Fibroblast of villous mesenchyme (primary cell): Measurements from ENCODE around the gene SLC22A8. TPM values are rescaled to one million over a fixed set of nuclear protein-coding genes. Genes with fewer than 3 reads are reported as not detected.

Experiments used
- DNase-seq: peaks from one replicate; pipeline ENCODE4 v3.0.0-alpha.2; 2010; ENCODE audit warnings: low read depth
- H3K4me3 ChIP-seq: 2 replicates; pipeline ENCODE4 v1.5.1; 2011; ENCODE audit warnings: low read depth, mild to moderate bottlenecking, low read length
- CTCF ChIP-seq: IDR thresholded peaks from 2 replicates; pipeline ENCODE4 v1.5.1; 2012; ENCODE audit warnings: low read depth, mild to moderate bottlenecking, low read length; ENCODE audit not compliant: insufficient read depth
- total RNA-seq: library from RNA; depleted of rRNA; stranded (reverse); fragments of >200 nt; gene quantifications from 2 replicates; pipeline ENCODE4 v1.2.3, GENCODE V29; 2012

SLC22A8 gene
- total RNA-seq, 1 donor, result not detected

- no peak for DNase-seq
- peak; percentile 32 for TF ChIP-seq CTCF
- H3K4me3 ChIP-seq, result no peak overlapping the region
Observed at GRCh38 chr11:63020671-63021291, 5.1 kb upstream of the SLC22A8 start.

GRCh38 chr11:63019506-63019905 is 3.9 kb upstream of the SLC22A8 start:
- TF ChIP-seq CTCF, result no peak
- no peak overlapping the region for H3K4me3 ChIP-seq
- DNase-seq, result no peak

- no peak for TF ChIP-seq CTCF
- no peak for DNase-seq
- H3K4me3 ChIP-seq, result no peak overlapping the region
Observed at GRCh38 chr11:63017306-63017974, 1.8 kb upstream of the SLC22A8 start.

GRCh38 chr11:63014408-63015055 is 1.1 kb downstream of the SLC22A8 start:
- no peak for TF ChIP-seq CTCF
- no peak overlapping the region for H3K4me3 ChIP-seq
- no peak for DNase-seq

- DNase-seq, result no peak
- H3K4me3 ChIP-seq, result no peak overlapping the region
- no peak for TF ChIP-seq CTCF
Observed at GRCh38 chr11:63012839-63013238, 2.8 kb downstream of the SLC22A8 start.

GRCh38 chr11:63012430-63012829 is 3.2 kb downstream of the SLC22A8 start:
- no peak for DNase-seq
- TF ChIP-seq CTCF, result no peak

More at GRCh38 chr11:63012430-63012829, 3.2 kb downstream of the SLC22A8 start:
- H3K4me3 ChIP-seq, result no peak overlapping the region
